GM19467 (cell line): ENCODE results near the gene UBE2V1.
"Not testable (repeated sequence)": the region's sequence is repeated elsewhere in the genome, so short reads cannot be mapped to it uniquely, and the experiment has no call there.

Experiments used
- ATAC-seq: cut with Tn5 transposase; IDR thresholded peaks from one replicate; pipeline ENCODE4 v1.9.1; 2021; ENCODE audit warnings: mild to moderate bottlenecking, moderate library complexity; ENCODE audit not compliant: unreplicated experiment

The UBE2V1 gene

DNA sequence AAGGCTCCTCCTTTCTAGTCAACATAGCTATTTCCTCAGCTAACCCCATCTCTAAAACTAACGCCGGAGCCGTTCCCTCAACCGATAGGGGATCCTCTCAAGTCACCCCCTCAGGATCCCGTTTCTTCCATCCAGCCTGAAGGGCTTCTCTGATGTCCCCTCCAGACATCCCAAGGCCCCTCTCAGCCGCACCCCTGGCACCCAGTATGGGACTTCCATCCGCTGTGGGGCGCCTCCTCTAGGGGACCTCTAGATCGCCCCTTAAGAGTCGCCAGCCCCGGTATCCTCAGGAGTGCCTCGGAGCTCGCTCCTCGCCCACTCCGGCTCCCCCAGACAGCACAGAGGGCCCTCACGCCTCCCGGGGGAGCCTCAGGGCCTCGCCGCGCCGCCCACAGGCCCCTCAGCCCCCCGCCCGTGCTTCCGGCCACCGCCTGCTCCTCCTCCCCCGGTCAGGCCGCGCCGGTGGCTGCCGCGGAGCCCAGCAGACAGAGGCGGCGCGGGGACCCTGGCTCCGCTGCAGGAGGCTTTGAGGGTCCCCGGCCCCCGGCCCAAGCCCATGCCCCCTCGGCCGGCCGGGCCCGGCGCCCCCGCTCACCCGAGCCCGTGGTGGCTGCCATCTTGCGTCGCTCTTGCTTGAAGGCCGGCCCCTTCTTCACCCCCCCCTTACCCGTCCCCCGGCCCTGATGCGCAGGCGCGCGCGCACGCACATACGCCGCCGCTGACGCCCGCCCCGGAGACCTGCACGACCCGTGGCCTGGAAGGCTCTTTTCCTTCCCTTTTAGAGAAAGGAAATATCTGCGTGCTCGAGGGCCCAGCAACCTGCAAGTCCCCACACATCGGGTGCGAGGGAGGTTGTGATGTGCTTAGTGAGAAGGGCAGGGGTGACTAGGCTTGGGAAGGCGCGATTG is at the start of gene UBE2V1:
TSS of gene UBE2V1 (minus strand) at position 639 of the 908 bp plus-strand sequence. CDS start at position 617, 22 bp downstream.
- peak; percentile 40 for ATAC-seq

DNA sequence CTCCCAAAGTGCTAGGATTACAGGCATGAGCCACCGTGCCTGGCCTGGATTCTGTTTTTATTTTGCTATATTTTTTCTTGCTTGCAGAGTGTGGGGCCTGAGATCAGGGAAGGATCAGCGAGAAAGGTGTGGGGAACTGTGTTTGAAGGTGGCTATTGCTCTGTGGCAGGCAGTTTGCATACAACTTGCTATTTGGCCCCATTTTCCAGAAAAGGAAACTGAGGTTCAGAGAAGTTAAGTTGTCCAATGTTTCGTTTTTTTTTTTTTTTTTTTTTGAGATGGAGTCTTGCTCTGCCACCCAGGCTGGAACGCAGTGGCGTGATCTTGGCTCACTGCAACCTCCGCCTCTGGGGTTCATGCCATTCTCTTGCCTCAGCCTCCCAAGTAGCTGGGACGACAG is 48.5 kb upstream of the UBE2V1 start:
- not testable (repeated sequence) for ATAC-seq

DNA sequence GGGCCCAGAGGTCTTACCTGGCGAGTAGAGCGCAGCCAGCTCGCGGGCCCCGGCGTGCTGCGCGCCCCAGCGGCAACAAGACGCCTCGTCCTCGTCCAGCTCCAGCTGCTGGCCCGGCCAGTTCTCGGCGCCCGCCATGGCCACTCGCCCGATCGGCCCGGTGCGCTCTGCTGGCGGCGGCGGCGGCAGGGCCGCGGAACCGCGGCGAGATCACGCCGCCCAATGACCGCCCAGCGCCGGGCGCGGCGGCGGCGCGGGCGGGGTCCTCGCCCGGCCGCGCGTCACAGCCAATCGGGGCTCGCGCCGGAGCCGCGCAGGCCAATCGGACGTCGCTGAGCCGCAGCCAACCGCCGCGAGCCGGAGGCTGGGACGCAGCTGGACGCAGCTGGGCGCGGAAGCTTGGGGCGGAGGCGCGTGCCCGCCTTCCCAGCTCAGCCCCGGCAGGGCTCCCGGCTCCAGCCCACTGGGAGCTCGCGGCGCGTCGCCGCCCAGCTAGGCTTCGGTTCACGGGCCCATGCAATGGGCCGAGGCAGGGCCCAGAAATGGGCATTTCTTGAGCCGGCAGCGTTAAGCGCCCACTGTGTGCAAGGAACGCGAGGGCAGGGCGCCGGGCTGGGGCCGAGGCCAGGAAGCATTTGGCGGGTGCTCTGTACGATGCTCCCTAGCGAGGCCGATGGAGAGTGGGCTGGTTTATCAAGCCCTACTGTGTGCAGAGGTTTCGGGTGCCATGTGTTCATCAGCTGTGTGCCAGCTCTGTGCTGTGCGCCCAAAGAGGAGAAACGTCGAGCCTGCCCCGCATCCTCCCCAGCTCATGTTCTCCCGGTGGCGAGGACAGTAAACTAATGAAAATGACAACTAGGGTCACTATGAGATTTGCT is 40.8 kb upstream of the UBE2V1 start, which contains the start of gene PEDS1:
TSS of gene PEDS1 (minus strand) at position 224 of the 878 bp plus-strand sequence. CDS start at position 138, 86 bp downstream.
- peak; percentile 93 for ATAC-seq

DNA sequence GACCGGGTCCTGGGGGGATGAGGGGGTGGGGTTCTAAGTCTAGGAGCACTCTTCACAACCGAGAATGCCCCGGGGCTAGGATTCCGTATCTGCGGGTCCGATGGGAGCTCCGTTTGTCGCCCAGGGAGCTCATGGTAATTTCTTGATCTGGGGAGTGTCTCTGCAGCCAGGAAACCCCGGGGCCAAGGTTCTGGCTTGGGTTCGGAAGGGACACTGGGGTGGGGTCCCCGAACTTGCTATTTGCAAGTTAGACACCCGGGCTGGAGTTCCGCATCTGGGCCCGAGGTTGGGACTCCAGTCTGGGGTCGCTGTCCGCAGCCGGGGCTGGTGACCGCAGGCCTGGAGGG is 40.2 kb upstream of the UBE2V1 start:
- ATAC-seq, result peak; percentile 13

DNA sequence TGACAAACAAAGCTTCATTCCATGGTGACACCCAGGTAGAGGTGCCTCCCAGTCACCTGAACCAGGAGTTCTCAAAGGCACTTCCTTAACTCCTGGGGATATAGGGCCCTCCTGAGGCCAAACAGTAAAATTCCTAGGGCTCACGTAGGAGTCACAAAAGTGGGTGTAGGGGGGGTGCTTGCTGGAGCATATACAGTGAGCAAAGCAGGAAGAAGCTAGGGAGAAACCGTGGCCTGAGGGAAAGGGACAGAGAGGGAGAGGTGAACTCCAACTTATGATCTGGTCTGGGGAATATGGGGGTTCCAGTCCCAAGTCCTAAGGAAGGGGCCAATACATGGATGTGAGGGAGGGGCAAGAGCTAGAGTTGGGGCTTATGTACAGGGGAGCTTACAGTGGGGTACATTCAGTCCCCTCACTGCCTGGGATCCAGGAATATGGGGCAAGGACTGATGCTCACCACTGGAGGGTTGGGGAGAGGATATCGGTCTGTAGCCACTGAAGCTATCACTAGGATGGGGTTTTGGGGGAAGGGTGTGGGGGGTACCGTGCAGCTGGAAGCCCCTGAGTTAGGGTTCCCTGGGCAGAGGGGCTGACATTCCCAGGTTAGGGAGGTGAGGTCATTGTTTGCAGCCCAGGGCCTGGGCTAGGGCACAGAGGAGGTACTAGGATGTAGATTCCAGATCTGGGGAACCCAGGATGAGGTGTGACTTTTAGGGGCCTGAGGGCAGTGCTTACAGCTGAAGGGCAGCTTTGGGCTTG is 39.6 kb upstream of the UBE2V1 start:
- no peak for ATAC-seq

DNA sequence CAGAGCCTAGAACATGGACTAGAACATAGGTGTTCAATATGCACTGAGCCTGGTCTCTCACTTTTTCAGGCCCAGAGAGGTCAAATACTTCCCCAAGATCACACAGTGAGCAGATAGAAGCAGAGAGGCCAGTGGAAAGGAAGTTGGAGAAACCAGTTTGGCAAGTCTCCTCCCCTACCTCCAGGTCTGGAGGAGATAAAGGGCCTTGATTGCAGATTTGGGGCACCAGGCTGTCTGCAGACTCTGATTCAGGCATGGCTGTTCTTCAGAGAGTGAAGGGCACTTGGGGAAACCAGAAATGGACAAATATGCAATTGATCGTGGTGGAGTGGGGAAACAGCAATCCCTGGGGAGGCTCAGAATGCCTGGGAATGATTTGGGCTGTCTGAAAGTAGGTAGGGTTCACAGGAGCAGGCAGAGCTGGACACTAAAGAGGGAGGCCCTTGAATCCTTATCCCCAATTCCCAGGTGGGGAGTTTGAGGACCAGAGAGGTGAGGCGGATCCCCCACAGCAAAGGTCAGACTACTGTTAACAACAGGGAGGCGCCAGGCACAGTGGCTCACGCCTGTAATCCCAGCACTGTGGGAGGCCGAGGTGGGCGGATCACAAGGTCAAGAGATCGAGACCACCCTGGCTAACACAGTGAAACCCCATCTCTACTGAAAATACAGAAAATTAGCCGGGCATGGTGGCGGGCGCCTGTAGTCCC is 38.2 kb upstream of the UBE2V1 start:
- ATAC-seq, result no peak

DNA sequence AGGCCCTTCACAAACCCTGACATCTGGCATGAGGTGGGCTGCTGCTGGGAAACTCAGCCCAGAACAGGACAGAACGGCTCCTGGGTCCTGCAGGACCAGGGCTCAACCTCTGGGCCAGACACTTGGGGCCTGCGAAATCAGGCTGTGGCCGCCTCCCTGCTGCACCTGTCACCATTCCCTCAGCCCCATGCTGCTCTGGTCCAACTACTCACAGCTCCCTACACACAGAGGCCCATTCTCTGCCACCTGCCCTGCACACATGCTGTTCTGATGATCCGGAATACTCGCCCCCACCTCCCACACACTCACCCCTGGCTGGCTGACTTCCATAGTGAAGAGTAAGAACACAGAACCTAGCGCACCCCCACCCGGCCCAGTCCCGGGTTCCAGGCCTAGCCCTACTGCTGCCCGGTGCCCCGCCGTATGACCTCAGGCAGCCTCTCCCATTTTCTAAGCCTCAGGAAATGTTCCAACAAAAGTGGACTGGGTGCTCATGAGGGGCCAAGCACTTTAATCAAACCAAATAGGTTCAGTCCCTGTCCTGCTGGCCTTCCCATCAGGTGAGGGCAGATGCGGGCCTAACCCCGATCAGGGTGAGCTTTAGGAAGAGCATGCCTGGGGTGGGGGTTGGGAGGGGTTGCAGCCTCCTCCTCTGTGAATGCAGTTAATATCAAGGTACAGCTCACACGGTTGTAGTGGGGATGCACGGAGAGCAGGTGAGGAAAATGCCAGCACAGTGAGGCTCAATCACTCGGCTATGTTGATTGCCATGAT is 36.7 kb upstream of the UBE2V1 start:
- ATAC-seq, result no peak

DNA sequence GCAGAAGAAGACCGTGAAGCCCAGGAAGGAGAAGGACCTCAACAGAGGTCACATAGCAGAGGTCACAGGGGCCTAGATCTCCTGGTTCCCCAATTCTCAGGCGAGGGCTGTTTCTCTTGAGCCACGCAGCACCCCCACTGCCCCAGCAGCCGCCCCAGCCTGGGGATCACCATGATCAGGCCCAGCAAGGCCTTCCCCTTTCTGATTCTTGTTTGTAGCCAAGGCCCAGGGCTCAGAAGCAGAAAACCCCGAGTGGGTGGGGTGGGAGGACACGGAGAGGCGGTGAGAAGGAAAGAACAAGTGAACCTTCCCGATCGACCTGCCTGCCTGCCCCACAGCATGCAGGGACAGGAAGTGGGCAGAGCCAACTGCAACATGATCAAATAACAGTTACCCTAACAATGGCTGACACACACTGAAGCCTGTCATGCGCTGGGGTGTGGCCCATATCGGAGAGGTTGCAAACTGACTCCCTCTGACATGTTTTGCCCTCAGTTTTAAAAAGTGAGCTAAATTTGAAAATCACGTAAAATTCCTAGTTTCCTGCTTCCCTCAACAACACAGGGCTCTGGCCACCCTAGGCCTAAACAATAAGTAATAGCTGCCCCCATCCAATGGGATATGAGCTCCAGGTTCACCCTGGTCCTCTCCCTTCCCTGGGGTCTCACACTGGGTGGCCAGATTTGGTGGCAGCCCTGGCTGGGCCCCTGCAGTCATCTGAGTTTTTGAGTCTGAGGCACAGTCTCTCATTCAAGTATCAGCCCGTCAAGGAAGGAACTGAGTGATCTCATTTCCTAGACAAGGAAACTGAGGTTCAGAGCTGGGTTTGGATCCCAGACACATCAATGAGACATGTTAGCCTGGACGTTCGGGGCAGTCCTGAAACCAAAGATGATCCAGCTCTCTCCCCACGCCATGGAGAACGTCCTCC is 34.0 kb upstream of the UBE2V1 start:
- ATAC-seq, result no peak

DNA sequence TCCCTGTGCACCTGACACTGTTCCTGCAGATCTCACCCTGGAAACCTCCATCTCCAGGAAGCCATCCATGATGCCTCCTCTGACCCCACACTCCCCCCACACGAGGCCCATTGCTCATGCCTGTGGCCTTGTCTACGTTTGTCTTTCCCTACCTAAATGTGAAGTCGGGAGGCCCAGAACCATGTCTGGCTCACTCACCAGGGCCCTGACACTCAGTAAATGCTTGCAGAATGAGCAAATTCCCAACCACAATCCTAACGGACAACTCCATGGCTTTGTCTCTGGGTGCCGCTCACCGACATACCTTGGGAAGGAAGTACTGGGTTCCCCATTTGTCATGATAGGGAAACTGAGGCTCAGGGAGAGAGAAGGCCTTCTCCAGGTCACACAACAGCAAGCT is 33.3 kb upstream of the UBE2V1 start:
- ATAC-seq, result no peak

DNA sequence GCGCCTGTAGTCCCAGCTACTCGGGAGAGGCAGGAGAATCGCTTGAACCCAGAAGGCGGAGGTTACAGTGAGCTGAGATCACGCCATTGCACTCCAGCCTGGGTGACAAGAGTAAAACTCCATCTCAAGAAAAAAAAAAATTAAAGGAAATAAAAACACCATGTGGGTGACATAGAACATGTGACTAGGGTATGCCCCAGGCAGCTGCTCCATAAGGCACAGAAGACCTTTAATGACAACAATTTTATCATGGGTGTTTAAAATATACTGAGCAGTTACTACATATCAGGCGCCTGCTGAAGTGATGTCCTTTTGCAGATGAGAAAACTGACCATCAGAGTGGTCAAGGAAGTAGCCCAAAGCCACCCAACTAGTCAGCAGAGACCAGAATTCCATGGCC is 32.6 kb upstream of the UBE2V1 start:
- no peak for ATAC-seq

DNA sequence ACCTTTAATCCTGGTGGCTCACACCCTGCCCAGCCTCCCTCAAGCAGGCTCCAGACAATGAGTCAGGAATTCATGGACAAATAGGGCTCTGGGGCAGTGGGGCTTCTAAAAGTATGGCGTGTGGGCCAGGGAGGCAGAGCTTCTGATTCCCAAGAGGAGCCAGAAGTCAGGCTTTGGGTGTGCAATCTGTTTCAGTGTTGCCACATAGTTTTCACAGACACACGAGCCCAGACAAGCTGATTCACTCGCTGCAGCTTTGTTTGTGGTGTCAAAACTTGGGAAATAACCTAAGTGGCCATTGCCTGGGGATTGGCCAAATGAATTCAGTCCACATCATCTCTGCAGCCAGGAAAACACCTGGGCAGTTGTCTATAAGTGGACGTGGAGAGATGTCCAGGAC is 31.4 kb upstream of the UBE2V1 start:
- ATAC-seq, result no peak

DNA sequence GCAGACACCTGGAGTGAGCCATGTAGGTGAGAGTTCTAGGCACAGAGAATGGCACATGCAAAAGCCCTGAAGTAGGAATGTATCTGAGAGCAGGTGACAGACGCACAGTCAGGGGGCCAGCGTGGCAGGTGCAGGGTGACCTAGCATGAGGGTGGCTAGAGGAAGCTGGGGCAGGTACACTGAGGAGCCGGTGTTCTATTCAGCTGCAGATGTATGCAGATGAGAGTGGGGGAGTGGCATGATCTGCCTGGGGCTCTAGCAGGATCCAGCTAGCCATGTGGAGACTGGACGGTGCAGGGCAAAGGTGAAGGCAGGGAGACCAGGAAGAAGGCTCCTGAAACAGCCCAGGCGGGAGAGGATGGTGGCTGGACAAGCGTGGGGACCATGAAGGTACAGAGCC is 29.9 kb upstream of the UBE2V1 start:
- ATAC-seq, result no peak

DNA sequence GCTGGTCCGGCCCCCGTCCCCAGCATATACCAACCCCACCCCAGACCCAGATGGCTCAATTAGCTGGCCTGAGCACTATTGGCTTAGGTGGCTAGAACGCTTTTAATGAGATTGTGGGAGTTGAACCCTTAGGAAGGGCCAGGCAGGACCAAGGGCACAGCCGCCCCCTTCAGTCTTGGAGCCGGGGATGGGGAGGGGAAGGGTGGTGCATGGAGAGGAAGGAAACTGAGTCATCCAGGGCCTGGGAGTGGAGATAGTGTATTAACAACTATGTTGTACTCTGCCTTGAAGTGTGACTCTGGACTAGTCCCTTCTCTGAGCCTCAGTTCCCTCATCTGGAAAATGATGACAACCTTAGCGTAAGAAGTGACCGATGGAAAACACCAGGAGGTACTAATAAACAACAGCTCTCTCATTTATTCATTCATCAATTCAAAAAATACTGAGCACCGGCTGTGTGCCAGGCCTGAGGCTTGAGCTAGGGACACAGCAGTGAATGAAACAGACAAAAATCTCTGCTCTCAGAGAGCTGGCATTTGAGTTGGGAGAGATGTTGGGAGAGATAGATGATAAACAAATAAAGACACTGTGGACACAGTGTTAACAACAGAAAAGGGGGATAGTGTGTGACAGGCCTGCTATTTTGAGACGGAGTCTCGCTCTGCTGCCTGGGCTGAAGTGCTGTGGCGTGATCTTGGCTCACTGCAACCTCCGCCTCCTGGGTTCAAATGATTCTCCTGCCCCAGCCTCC is 29.0 kb upstream of the UBE2V1 start:
- no peak for ATAC-seq

DNA sequence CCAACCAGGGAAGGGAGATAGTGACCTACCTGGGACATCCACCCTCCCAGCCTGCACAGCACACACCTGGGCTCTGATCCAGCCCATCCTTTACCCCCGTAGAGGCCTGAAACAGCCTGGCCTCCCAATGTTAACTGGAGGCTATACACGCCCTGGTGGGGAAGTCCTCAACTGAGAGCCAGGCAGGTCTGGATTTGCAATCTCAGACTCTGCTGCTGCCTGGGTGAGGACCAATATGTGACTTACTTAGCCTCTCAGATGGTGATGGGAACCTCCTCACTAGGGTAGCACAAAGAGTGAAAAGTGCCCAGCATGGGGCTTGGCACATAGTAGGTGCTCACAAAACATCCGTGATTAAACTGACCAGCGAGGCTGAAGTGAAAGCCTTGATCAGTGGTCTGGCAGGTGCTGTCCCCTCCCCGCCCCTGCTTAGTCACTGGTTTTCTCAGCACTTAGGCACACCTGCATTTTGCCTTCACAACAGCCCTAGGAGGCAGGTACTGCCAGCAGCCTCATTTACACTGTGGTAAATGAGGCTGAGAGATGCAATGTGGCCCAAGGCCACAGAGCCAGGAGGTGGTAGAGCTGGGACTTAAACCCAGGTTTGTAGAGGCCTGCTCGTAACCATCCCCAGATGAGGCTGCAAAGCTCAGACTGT is 28.2 kb upstream of the UBE2V1 start:
- ATAC-seq, result no peak

DNA sequence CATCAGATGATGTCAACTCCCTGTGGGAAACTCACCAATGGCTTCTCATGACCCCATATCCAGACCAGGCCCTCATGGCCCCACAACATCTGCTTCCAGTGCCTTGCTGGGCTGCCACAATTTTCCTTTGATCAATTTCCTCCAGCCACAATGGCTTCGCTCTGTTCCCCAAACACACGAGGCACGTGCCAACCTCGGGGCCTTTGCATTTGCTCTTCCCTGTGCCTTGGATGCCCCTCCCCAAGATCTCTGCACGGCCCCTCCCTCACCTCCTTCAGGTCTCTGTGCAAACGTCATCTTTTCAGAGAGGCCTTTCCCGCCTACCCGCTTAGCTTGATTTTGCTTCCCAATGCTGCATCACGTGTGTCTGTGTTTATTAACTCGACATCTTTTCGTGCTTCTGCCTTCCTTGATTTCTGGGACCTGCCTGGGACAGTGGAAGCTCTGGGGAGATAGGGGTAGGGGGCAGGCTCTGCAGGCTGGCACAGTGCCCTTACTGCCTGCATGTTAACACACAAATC is 27.4 kb upstream of the UBE2V1 start:
- no peak for ATAC-seq

DNA sequence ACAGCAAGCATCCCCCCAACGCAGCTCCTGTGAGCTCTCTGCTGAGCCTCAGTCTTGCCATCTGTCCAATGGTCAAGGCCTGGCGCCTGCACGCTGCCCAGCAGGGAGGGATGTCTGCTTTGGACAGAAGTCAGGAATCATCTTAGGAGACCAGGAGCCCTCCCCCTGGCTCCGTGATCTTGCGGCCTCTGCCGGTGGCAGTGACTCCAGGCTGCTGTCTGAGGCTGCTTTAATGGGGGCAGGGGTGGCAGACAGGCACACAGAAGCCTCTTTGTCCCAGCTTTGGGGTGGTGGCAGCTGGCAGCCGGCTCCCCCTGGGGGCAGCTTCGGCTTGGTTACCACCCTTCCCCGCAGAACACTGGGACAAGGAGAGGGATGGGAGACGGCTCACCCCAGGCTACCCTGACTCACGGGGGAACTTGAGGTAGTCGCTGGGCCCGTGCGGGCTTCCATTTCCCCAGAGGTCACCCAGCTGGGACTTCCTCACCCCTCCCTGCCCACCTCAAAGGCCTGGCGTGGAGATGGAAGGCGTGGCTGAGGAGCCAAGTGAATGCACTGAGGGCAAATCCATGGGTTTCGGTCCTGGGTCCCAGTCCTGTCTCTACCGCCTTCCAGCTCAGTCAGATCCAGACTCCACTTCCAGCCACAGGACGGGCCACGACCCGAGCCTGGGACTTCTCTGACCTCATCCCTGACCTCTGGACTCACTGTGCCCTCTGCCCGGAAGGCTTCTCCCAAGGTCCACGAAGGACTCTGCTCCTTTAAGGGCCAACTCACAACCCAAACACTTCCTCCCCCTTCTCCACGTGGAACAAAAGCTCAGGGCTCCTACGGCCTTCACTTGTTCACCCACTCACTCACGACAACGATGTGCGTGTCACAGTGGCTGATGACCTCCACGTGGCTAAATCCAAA is 25.8 kb upstream of the UBE2V1 start:
- no peak for ATAC-seq
